Measurements from ENCODE around the gene FAR1.

The FAR1 gene

DNA sequence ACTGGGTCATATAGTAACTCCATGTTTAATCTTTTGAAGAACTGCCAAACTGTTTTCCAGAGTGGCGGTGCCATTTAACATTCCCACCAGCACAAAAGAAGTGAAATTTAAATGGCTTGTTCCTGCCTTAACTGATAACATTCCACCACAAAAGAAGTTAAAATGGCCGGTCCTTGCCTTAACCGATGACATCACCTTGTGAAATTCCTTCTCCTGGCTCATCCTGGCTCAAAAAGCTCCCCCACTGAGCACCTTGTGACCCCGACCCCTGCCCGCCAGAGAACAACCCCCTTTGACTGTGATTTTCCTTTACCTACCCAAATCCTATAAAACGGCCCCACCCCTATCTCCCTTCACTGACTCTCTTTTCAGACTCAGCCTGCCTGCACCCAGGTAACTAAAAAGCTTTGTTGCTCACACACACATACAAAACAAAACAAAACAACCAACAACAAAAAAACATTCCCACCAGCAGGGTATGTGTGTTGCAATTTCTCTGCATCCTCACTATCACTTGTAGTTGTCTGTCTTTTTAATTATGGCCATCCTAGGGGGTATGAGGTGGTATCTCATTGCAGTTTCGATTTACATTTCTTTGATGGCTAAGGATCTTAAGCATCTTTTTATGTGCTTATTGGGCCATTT is 109.0 kb downstream of the FAR1 start:
- DNase-seq (ENCODE audit: low read depth): no peak

DNA sequence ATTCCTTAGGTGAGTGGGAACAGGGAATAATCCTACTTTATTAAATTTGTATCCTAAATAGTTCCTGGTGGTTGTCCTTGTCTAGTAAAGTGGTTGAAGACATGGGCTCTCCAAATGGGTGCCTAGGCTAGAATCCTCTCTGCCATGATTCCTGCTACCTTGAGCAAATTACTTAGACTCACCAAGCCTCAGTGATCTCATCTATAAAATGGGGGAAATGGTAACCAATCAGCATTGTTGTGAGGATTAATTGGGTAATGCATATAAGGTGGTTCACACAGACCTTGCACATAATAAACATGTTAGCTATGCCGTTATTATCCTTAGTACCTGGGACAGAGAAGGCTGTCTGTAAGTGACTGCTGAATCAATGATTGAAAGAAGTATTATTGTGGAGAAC is 109.9 kb downstream of the FAR1 start:
- no peak for DNase-seq (ENCODE audit: low read depth)

DNA sequence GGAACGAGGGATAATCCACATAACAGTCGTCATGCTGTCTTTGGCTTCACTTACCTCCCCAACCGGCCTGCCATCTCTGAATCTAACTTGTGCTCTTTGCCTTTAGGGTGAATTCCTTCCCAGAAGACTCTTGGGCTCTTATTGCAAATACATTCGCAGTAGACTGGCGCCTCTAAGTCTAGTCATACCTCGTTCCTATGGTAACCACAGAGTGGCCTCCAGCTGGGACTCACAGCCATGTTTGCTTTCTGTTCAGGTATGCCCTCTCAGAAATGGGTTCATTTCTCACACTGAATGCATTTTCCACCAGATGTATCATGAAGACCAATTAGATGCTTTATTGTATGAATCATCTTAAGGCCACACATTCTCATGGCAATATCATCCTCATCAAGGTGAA is 112.7 kb downstream of the FAR1 start:
- no peak for DNase-seq (ENCODE audit: low read depth)

Data from fibroblast of the conjunctiva (primary cell).